ENCODE measurements around the gene CCDC54. TPM values are rescaled to one million over a fixed set of nuclear protein-coding genes. Genes with fewer than 3 reads are reported as not detected.

The CCDC54 gene
- total RNA-seq, 1 experiment from 2014 or later, result not detected

- Histone ChIP-seq H3K14ac (ENCODE audit: insufficient read depth, low read length) (no peak overlapping the region), H2BK20ac (ENCODE audit: low read depth, low read length, poor library complexity, severe bottlenecking) (no peak overlapping the region), H3K79me1 (ENCODE audit: insufficient read depth, low read depth, low read length, poor library complexity, severe bottlenecking) (no peaks in the 10 kb centered on the region), H3K56ac (ENCODE audit: insufficient read length, low read depth, low read length) (no peak overlapping the region), H3K27me3 (ENCODE audit: insufficient read depth, low read length) (no peaks in the 10 kb centered on the region), H3K23me2 (ENCODE audit: insufficient read length, low read depth, low read length, poor library complexity, severe bottlenecking) (no peaks in the 10 kb centered on the region), H2BK15ac (ENCODE audit: low read depth, low read length) (no peak overlapping the region), H3K79me2 (ENCODE audit: insufficient read depth, low read length) (no peaks in the 10 kb centered on the region), H3K9me3 (ENCODE audit: control insufficient read depth, low read depth, low read length) (no peaks in the 10 kb centered on the region), H3K23ac (ENCODE audit: insufficient read length, low read depth, low read length) (no peak overlapping the region), H4K91ac (ENCODE audit: insufficient read length, low read depth, low read length) (no peak overlapping the region), H3K4me1 (ENCODE audit: insufficient read depth, low read length) (peaks cover 2% of the 10 kb centered on the region; the same call in 1 of the 2 replicates), H2AFZ (ENCODE audit: low read length) (no peak overlapping the region), H2BK5ac (ENCODE audit: insufficient read length, low read length) (no peak overlapping the region), H3K18ac (ENCODE audit: insufficient read length, low read depth, low read length) (no peak overlapping the region), H4K20me1 (ENCODE audit: control insufficient read depth, insufficient read depth, insufficient read length) (no peaks in the 10 kb centered on the region), H4K5ac (ENCODE audit: insufficient read length, low read depth, low read length) (no peak overlapping the region), H4K8ac (replicated peaks; ENCODE audit: insufficient read length, low read depth, low read length) (no peak overlapping the region), H3K4ac (ENCODE audit: low read depth, low read length) (no peak overlapping the region), H3K27ac (ENCODE audit: insufficient read length, low read depth, low read length) (no peak overlapping the region), H3K9ac (ENCODE audit: extremely low read depth, insufficient read length, low read length) (no peak overlapping the region), H2BK12ac (ENCODE audit: insufficient read length, low read depth, low read length) (no peak overlapping the region), H2AK5ac (ENCODE audit: insufficient read length, low read length) (no peak overlapping the region), H3K4me2 (ENCODE audit: insufficient read depth, insufficient read length, low read length) (no peak overlapping the region), H2BK120ac (ENCODE audit: low read depth, low read length, poor library complexity, severe bottlenecking) (no peak overlapping the region), H3T11ph (ENCODE audit: low read length) (no peak overlapping the region)
- no peak overlapping the region for H3K4me3 Mint-ChIP-seq
- no peaks in the 10 kb centered on the region; a peak in 1 of 5 replicates for H3K9me3 Mint-ChIP-seq
- H3K4me1 Mint-ChIP-seq, result peaks cover 9 to 18% of the 10 kb centered on the region in 2 experiments
- no peaks in the 10 kb centered on the region; the same call in 1 of the 2 replicates for H3K27me3 Mint-ChIP-seq (ENCODE audit: low read depth)
- no peak for DNase-seq
- WGBS (ENCODE audit: extremely low coverage, insufficient read length, low lambda C conversion rate), result no CpG with 5 or more reads among the region's 2 CpGs
- no peak overlapping the region for H3K27ac Mint-ChIP-seq
- H3K36me3 Mint-ChIP-seq (ENCODE audit: insufficient read depth in 1 of 3, low read depth in 3 of 3), result no peaks in the 10 kb centered on the region; a peak in 1 of 7 replicates
- no peak for TF ChIP-seq CTCF (conservative IDR thresholded peaks at IDR 0.05)
Observed at GRCh38 chr3:107375682-107376081, 1.6 kb upstream of the CCDC54 start.

Data from H9 (cell line).